ENCODE measurements around the gene BEST2.
"Not testable (repeated sequence)": the region's sequence is repeated elsewhere in the genome, so short reads cannot be mapped to it uniquely, and the experiment has no call there.

The BEST2 gene

DNA sequence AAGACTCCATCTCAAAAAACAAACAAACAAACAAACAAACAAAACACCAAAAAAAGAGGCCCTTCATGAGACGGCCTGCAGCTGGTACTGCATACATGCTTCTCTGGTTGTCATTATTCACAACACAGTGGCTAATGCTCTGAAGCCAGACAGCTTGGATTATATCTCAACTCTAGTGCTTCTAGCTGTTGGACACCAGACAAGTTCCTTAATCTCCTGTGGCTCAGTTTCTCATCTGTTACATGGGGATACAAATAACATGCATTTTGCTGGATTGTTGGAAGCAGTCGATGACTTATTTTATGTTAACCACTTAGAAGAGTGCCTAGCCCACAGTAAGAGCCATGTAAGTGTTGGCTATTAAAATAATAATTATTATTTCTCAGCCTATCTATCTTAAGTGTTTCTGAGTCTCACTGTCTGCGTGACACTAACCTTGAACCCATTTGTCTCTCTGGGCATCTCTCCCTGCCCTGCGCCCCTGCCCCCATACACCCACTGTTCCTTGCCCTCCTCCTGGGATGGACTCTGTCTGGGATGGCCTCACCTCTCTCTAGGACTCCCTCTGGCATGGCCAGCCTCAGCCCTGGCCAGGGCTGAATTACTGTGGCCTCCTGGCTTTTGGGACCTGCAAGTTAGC lies 36.6 kb downstream of the BEST2 start:
- no peak for DNase-seq

GRCh38 chr19:12788682-12789097 lies 37.1 kb downstream of the BEST2 start:
- DNase-seq, result peak; percentile 62

- DNase-seq, result peak; percentile 57
These were observed 37.7 kb downstream of the BEST2 start for GRCh38 chr19:12789098-12789903.

DNA sequence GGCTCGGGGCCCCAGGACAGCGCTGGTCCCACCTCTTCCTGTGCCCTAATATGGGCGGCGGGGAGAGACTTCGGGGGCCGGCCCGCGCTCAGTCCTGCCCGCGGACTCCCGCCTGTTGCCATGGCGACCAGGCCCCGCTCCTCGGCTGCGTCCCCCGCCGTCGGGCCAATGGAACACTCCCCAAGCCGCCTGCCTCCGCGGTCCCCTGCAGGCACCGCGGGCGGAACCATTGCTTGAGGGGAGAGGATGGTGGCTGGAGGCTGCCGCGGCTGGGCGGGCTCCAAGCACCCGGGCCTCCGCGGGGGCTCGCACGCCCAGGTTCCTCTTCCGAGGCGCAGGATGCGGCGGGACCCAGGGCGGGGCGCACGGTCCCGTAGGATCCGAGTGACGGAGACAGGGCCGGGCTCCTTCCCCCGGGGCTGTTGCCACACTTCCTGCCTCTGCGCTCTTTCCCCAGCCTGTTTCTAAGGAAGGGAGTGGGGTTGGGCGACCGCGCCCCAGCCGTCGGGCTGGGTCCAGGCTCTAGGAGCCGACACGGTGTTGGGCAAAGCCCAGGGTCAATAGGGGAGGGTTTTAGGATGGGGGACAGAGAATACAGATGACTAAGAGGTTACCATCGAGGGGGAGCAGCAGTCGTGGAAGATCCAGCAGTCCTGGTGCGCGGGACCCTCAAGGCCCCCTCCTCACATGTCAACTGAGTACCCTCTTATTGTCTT lies 38.5 kb downstream of the BEST2 start:
- peak; percentile 97 for DNase-seq

DNA sequence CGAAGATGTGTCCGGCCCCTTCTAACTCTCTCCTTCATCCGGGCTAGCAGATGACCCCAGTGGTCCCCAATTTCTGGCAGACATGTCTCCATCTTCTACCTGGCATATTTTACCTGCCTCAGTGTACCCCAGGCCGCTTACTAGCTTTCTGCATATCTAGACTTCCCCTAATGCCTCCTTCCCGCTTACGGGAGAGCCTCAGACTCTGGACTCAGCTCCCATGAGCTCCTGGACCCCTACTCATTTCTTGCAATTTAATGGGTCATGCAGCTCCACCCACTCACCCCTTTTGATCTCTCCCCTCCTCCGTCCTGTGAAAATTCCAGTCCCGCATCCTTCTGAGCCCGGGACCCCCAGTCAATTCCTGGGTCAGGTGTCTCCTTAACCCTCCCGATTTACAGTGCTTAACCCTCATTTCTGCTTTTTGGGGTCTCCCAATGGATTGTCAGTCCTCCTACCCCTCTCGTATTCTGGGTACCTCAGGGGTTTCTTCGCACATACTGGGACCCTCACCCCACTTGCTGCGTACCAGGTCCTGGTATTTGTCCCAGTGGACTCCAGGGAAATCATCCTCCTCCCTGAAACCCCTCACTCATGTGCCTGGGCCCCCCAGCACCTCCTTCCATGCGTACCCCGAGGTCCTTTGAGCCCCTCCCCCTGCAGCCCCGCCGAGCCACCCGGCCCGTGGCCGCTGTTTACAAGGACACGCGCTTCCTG lies 39.2 kb downstream of the BEST2 start:
- no peak for DNase-seq

- peak; percentile 94 for DNase-seq
These were observed 39.9 kb downstream of the BEST2 start, which contains the start of gene JUNB for GRCh38 chr19:12791345-12792050. Gene JUNB, plus strand, starts transcription at chr19:12791486. Its CDS starts 286 bp downstream, at chr19:12791772.

- DNase-seq, result peak; percentile 83
These were observed 40.7 kb downstream of the BEST2 start for GRCh38 chr19:12792051-12792852.

- no peak for DNase-seq
These were observed 41.3 kb downstream of the BEST2 start for GRCh38 chr19:12792853-12793289.

GRCh38 chr19:12793290-12794195 lies 42.0 kb downstream of the BEST2 start:
- DNase-seq, result peak; percentile 94

GRCh38 chr19:12794196-12794941 lies 42.8 kb downstream of the BEST2 start:
- no peak for DNase-seq

GRCh38 chr19:12794971-12795381 lies 43.4 kb downstream of the BEST2 start:
- no peak for DNase-seq

DNA sequence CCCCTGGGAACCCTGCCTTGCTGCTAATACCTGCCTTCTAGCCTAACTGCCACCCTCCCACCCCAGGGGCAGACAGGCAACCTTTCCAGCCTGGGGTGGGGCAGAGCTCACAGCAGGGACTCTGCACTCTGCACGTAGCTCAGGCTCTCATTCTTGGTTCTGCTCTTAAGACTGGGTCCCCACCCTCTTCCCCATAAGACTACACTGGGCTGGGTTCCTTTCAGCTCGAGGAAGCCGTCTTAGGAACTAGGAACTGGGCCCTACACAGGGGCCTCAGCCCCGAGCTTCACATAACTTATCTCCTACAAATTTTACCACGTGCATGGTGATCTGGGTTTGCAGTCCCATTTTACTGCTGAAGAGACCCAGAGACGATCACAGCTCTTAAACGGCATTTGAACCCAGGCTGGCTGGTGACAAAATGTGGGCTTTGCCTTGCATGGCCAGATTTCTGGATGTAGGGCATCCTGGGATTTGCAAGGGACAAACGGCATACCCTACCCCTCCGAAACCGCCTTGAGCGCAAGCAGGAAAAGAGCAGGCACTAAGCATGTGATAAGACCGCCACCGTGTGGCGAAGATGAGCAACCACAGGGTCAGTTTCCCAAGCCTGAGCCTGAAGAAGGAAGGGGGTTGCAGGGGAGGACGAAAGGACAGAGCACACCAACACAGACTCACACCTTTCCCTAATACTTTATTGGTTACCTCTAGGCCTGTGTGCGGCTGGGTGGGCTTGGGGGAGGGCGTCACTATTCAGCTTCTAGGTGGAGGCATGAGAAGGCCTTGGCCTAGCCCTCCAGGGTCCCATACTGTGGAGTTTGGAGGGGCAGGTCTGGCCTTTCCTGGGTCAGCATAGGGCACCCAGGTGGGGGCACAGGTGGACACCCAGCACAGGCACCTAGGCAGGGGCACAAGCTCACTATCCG lies 44.8 kb downstream of the BEST2 start:
- DNase-seq, result peak; percentile 84

- DNase-seq, result no peak
These were observed 45.6 kb downstream of the BEST2 start for GRCh38 chr19:12797141-12797587.

- not testable (repeated sequence) for DNase-seq
These were observed 46.0 kb downstream of the BEST2 start for GRCh38 chr19:12797607-12798006.

GRCh38 chr19:12799742-12800465 lies 48.3 kb downstream of the BEST2 start:
- no peak for DNase-seq

- no peak for DNase-seq
These were observed 48.8 kb downstream of the BEST2 start for GRCh38 chr19:12800466-12800770.

- no peak for DNase-seq
These were observed 49.4 kb downstream of the BEST2 start for GRCh38 chr19:12800923-12801465.
